Thymus (tissue), 14 donors: ENCODE data around the gene KCNH5. TPM values are rescaled to one million over a fixed set of nuclear protein-coding genes. Genes with fewer than 3 reads are reported as not detected.

ENCODE experiments used
- DNase-seq, 9 donors: peaks; one replicate each; pipeline ENCODE4 v3.0.0-alpha.2; 2013; ENCODE audit warnings: low spot score in 9 of 9, low read depth in 6 of 9, missing footprints in 1 of 9
- H3K27ac ChIP-seq, 2 donors: one replicate each; pipeline ENCODE4 v1.5.1; 2013; ENCODE audit warnings: control low read depth in 1 of 2, low read depth in 1 of 2, low read length in 1 of 2, mild to moderate bottlenecking in 1 of 2, moderate library complexity in 1 of 2
- H3K27me3 ChIP-seq, 2 donors: one replicate each; pipeline ENCODE4 v1.5.1; 2013; ENCODE audit warnings: low read length in 1 of 2; ENCODE audit not compliant: control insufficient read depth in 2 of 2, insufficient read depth in 1 of 2
- H3K36me3 ChIP-seq, 2 donors: one replicate each; pipeline ENCODE4 v1.5.1; 2013; ENCODE audit warnings: low read length in 1 of 2, mild to moderate bottlenecking in 1 of 2, moderate library complexity in 1 of 2; ENCODE audit not compliant: control insufficient read depth in 2 of 2, insufficient read depth in 2 of 2
- H3K4me1 ChIP-seq, 2 donors: one replicate each; pipeline ENCODE4 v1.5.1; 2013; ENCODE audit warnings: low read length in 2 of 2; ENCODE audit not compliant: control insufficient read depth in 2 of 2, insufficient read depth in 2 of 2
- H3K4me3 ChIP-seq, 2 donors: one replicate each; pipeline ENCODE4 v1.5.1; 2013; ENCODE audit warnings: low read length in 2 of 2, control low read depth in 1 of 2, mild to moderate bottlenecking in 1 of 2
- H3K9me3 ChIP-seq, 2 donors: one replicate each; pipeline ENCODE4 v1.5.1; 2013; ENCODE audit warnings: low read length in 1 of 2, mild to moderate bottlenecking in 1 of 2; ENCODE audit not compliant: control insufficient read depth in 2 of 2, insufficient read depth in 1 of 2
- WGBS: extraction: QIAGEN DNeasy Blood & Tissue Kit; methylation state at CpG from one replicate; pipeline ENCODE4 v1.1.7; 2013; 5-methylcytosine and 5-hydroxymethylcytosine counted together
- long read RNA-seq, 10 donors: transcript quantifications; one replicate each; lab custom pipeline, GENCODE V29; 2026
- polyA plus RNA-seq: library from polyadenylated mRNA; stranded (reverse); fragments of 200-250 nt; gene quantifications from one replicate; pipeline ENCODE4 v1.2.3, GENCODE V29; 2013
- total RNA-seq: library from RNA; stranded (reverse); fragments of 120-200 nt; gene quantifications from one replicate; pipeline ENCODE4 v1.2.4, GENCODE V29; 2013
- donor health status: healthy.

Gene KCNH5
- total RNA-seq (0.38 TPM), polyA plus RNA-seq (0.11 TPM)
- long read RNA-seq, donor 1: 0 reads
- long read RNA-seq, donor 2: 0 reads
- long read RNA-seq, donor 3: 0 reads
- long read RNA-seq, donor 4: 0 reads
- long read RNA-seq, donor 5: 0 reads
- long read RNA-seq, donor 6: 0 reads
- long read RNA-seq, donor 7: 0 reads
- long read RNA-seq, donor 8: 0 reads
- long read RNA-seq, donor 9: 0 reads
- long read RNA-seq, donor 10: 0 reads

GRCh38 chr14:63045234-63045611 lies at the start of gene KCNH5:
Gene KCNH5, minus strand, starts transcription at chr14:63045458. Its CDS starts 272 bp downstream, at chr14:63045186.
- H3K4me3 ChIP-seq: no peak within 1 kb of the TSS
- H3K27ac ChIP-seq: no peak within 1 kb of the TSS
- H3K4me1 ChIP-seq: no peaks in the 10 kb centered on the region
- H3K36me3 ChIP-seq: no peaks in the 10 kb centered on the region
- H3K27me3 ChIP-seq: peaks cover 25 to 42% of the 10 kb centered on the region in 2 donors
- DNase-seq: no peak
- 1% methylated on average over 35 of the region's 35 CpGs for WGBS
- H3K9me3 ChIP-seq: no peaks in the 10 kb centered on the region

GRCh38 chr14:63091394-63091996 lies 46.2 kb upstream of the KCNH5 start:
- H3K27ac ChIP-seq: no peak overlapping the region
- WGBS: 89% methylated on average over 3 of the region's 5 CpGs
- no peak for DNase-seq
- no peaks in the 10 kb centered on the region for H3K36me3 ChIP-seq
- no peaks in the 10 kb centered on the region for H3K4me1 ChIP-seq
- H3K4me3 ChIP-seq: no peak overlapping the region
- no peaks in the 10 kb centered on the region for H3K9me3 ChIP-seq
- H3K27me3 ChIP-seq: no peaks in the 10 kb centered on the region

GRCh38 chr14:63088865-63089264 lies 43.6 kb upstream of the KCNH5 start:
- Histone ChIP-seq H3K4me1 (no peaks in the 10 kb centered on the region), H3K27ac (no peak overlapping the region), H3K4me3 (no peak overlapping the region), H3K36me3 (no peaks in the 10 kb centered on the region), H3K27me3 (no peaks in the 10 kb centered on the region), H3K9me3 (peaks cover 0 to 4% of the 10 kb centered on the region in 2 donors)
- no peak for DNase-seq
- WGBS: 80% methylated on average over 2 of the region's 2 CpGs

- Histone ChIP-seq H3K9me3 (no peaks in the 10 kb centered on the region), H3K27ac (no peak overlapping the region), H3K36me3 (no peaks in the 10 kb centered on the region), H3K27me3 (no peaks in the 10 kb centered on the region), H3K4me1 (no peaks in the 10 kb centered on the region), H3K4me3 (no peak overlapping the region)
- no peak for DNase-seq
- 89% methylated on average over 1 of the region's 1 CpG for WGBS
These were observed 33.3 kb upstream of the KCNH5 start for GRCh38 chr14:63078569-63078968.

GRCh38 chr14:63076488-63076887 lies 31.2 kb upstream of the KCNH5 start:
- H3K9me3 ChIP-seq: no peaks in the 10 kb centered on the region
- DNase-seq: no peak

GRCh38 chr14:63055631-63056030 lies 10.4 kb upstream of the KCNH5 start:
- no peaks in the 10 kb centered on the region for H3K9me3 ChIP-seq
- H3K36me3 ChIP-seq: no peaks in the 10 kb centered on the region
- H3K4me1 ChIP-seq: no peaks in the 10 kb centered on the region
- no peaks in the 10 kb centered on the region for H3K27me3 ChIP-seq
- 92% methylated on average over 1 of the region's 1 CpG for WGBS
- H3K27ac ChIP-seq: no peak overlapping the region
- no peak overlapping the region for H3K4me3 ChIP-seq
- no peak for DNase-seq

More at GRCh38 chr14:63076488-63076887, 31.2 kb upstream of the KCNH5 start:
- Histone ChIP-seq H3K27ac (no peak overlapping the region), H3K4me3 (no peak overlapping the region), H3K27me3 (no peaks in the 10 kb centered on the region), H3K36me3 (no peaks in the 10 kb centered on the region), H3K4me1 (no peaks in the 10 kb centered on the region)

GRCh38 chr14:63051992-63052391 lies 6.7 kb upstream of the KCNH5 start:
- no peaks in the 10 kb centered on the region for H3K36me3 ChIP-seq
- no peaks in the 10 kb centered on the region for H3K4me1 ChIP-seq
- WGBS: 80% methylated on average over 4 of the region's 4 CpGs
- H3K9me3 ChIP-seq: no peaks in the 10 kb centered on the region
- peaks cover 3 to 7% of the 10 kb centered on the region in 2 donors for H3K27me3 ChIP-seq
- DNase-seq: no peak
- H3K4me3 ChIP-seq: no peak overlapping the region
- H3K27ac ChIP-seq: no peak overlapping the region

- WGBS: 88% methylated on average over 2 of the region's 2 CpGs
- H3K36me3 ChIP-seq: no peaks in the 10 kb centered on the region
- no peak for DNase-seq
- H3K27me3 ChIP-seq: peaks cover 5 to 14% of the 10 kb centered on the region in 2 donors
- no peak overlapping the region for H3K4me3 ChIP-seq
- H3K27ac ChIP-seq: no peak overlapping the region
- no peaks in the 10 kb centered on the region for H3K9me3 ChIP-seq
- H3K4me1 ChIP-seq: no peaks in the 10 kb centered on the region
These were observed 6.0 kb upstream of the KCNH5 start for GRCh38 chr14:63051301-63051700.

GRCh38 chr14:63050694-63051093 lies 5.4 kb upstream of the KCNH5 start:
- Histone ChIP-seq H3K27me3 (peaks cover 11 to 20% of the 10 kb centered on the region in 2 donors), H3K27ac (no peak overlapping the region), H3K36me3 (no peaks in the 10 kb centered on the region), H3K4me1 (no peaks in the 10 kb centered on the region), H3K4me3 (no peak overlapping the region), H3K9me3 (no peaks in the 10 kb centered on the region)
- 96% methylated on average over 2 of the region's 2 CpGs for WGBS
- no peak for DNase-seq
